H9 (cell line): ENCODE results near the gene SS18L1. TPM values are rescaled to one million over a fixed set of nuclear protein-coding genes. Genes with fewer than 3 reads are reported as not detected.

ENCODE experiments used
- DNase-seq: peaks from one replicate; pipeline ENCODE4 v3.0.0-alpha.2; 2017
- H2AFZ ChIP-seq: one replicate; pipeline ENCODE4 v1.6.1; 2013; ENCODE audit warnings: mild to moderate bottlenecking, low read length, control low read depth, moderate library complexity
- H2AK5ac ChIP-seq: 2 replicates; pipeline ENCODE4 v1.6.1; 2013; ENCODE audit warnings: low read length, control low read depth, mixed read lengths; ENCODE audit not compliant: insufficient read length
- H2BK120ac ChIP-seq: one replicate; pipeline ENCODE4 v1.6.1; 2013; ENCODE audit warnings: low read depth, mild to moderate bottlenecking, low read length, control low read depth, inconsistent platforms; ENCODE audit not compliant: poor library complexity, severe bottlenecking
- H2BK12ac ChIP-seq: 2 replicates; pipeline ENCODE4 v1.6.1; 2013; ENCODE audit warnings: low read length, control low read depth, mixed read lengths, low read depth; ENCODE audit not compliant: insufficient read length
- H2BK15ac ChIP-seq: 2 replicates; pipeline ENCODE4 v1.6.1; 2013; ENCODE audit warnings: low read depth, low read length, control low read depth
- H2BK20ac ChIP-seq: one replicate; pipeline ENCODE4 v1.6.1; 2013; ENCODE audit warnings: low read depth, mild to moderate bottlenecking, low read length, control low read depth, inconsistent platforms; ENCODE audit not compliant: poor library complexity, severe bottlenecking
- H2BK5ac ChIP-seq: 2 replicates; pipeline ENCODE4 v1.6.1; 2013; ENCODE audit warnings: low read length, control low read depth, mixed read lengths; ENCODE audit not compliant: insufficient read length
- H3K14ac ChIP-seq: 2 replicates; pipeline ENCODE4 v1.6.1; 2013; ENCODE audit warnings: low read length, control low read depth; ENCODE audit not compliant: insufficient read depth
- H3K18ac ChIP-seq: 2 replicates; pipeline ENCODE4 v1.6.1; 2013; ENCODE audit warnings: low read depth, mild to moderate bottlenecking, mixed read lengths, low read length, control low read depth; ENCODE audit not compliant: insufficient read length
- H3K23ac ChIP-seq: 2 replicates; pipeline ENCODE4 v1.6.1; 2013; ENCODE audit warnings: low read length, control low read depth, mixed read lengths, low read depth; ENCODE audit not compliant: insufficient read length
- H3K23me2 ChIP-seq: 2 replicates; pipeline ENCODE4 v1.6.1; 2013; ENCODE audit warnings: low read depth, mild to moderate bottlenecking, mixed read lengths, low read length, control low read depth; ENCODE audit not compliant: insufficient read length, poor library complexity, severe bottlenecking
- H3K27ac ChIP-seq: 2 replicates; pipeline ENCODE4 v1.5.1; 2013; ENCODE audit warnings: low read length, control low read depth, mixed read lengths, low read depth; ENCODE audit not compliant: insufficient read length
- H3K27me3 ChIP-seq: 2 replicates; pipeline ENCODE4 v1.6.1; 2013; ENCODE audit warnings: low read length, control low read depth, inconsistent platforms; ENCODE audit not compliant: insufficient read depth
- H3K4ac ChIP-seq: 2 replicates; pipeline ENCODE4 v1.6.1; 2013; ENCODE audit warnings: low read depth, mild to moderate bottlenecking, control low read depth, inconsistent platforms, low read length, moderate library complexity
- H3K4me1 ChIP-seq: 2 replicates; pipeline ENCODE4 v1.6.1; 2013; ENCODE audit warnings: low read length, control low read depth, inconsistent platforms; ENCODE audit not compliant: insufficient read depth
- H3K4me2 ChIP-seq: 2 replicates; pipeline ENCODE4 v1.6.1; 2013; ENCODE audit warnings: low read length, control low read depth, mixed read lengths; ENCODE audit not compliant: insufficient read length, insufficient read depth
- H3K56ac ChIP-seq: 2 replicates; pipeline ENCODE4 v1.6.1; 2013; ENCODE audit warnings: low read depth, mild to moderate bottlenecking, mixed read lengths, low read length, control low read depth; ENCODE audit not compliant: insufficient read length
- H3K79me1 ChIP-seq: 2 replicates; pipeline ENCODE4 v1.6.1; 2013; ENCODE audit warnings: low read depth, mild to moderate bottlenecking, moderate library complexity, low read length, control low read depth, inconsistent platforms; ENCODE audit not compliant: insufficient read depth, poor library complexity, severe bottlenecking
- H3K79me2 ChIP-seq: 2 replicates; pipeline ENCODE4 v1.6.1; 2013; ENCODE audit warnings: low read length, control low read depth, inconsistent platforms; ENCODE audit not compliant: insufficient read depth
- H3K9ac ChIP-seq: 2 replicates; pipeline ENCODE4 v1.6.1; 2013; ENCODE audit warnings: low read length, control low read depth, mixed read lengths; ENCODE audit not compliant: insufficient read length; ENCODE audit errors: extremely low read depth
- H3K9me3 ChIP-seq: one replicate; pipeline ENCODE4 v1.6.1; 2013; ENCODE audit warnings: low read depth, low read length, inconsistent platforms; ENCODE audit not compliant: control insufficient read depth
- H3T11ph ChIP-seq: one replicate; pipeline ENCODE4 v1.6.1; 2013; ENCODE audit warnings: mild to moderate bottlenecking, low read length, control low read depth, inconsistent platforms
- H4K20me1 ChIP-seq: one replicate; pipeline ENCODE4 v1.6.1; 2013; ENCODE audit not compliant: control insufficient read depth, insufficient read length, insufficient read depth
- H4K5ac ChIP-seq: 2 replicates; pipeline ENCODE4 v1.6.1; 2013; ENCODE audit warnings: low read depth, mild to moderate bottlenecking, mixed read lengths, low read length, control low read depth; ENCODE audit not compliant: insufficient read length
- H4K8ac ChIP-seq: replicated peaks from 2 replicates; pipeline ENCODE4 v1.6.1; 2013; ENCODE audit warnings: low read length, control low read depth, mixed read lengths, low read depth; ENCODE audit not compliant: insufficient read length
- H4K91ac ChIP-seq: 2 replicates; pipeline ENCODE4 v1.6.1; 2013; ENCODE audit warnings: low read depth, mild to moderate bottlenecking, moderate library complexity, mixed read lengths, low read length, control low read depth; ENCODE audit not compliant: insufficient read length
- H3K27ac Mint-ChIP-seq, 3 experiments: 2 replicates in 2 of 3; 3 replicates in 1 of 3; pipeline ENCODE4 v1.8.0; 2020 to 2021; ENCODE audit warnings: mixed read lengths in 3 of 3, mild to moderate bottlenecking in 1 of 3, moderate library complexity in 1 of 3
- H3K27me3 Mint-ChIP-seq: 2 replicates; pipeline ENCODE4 v1.8.0; 2021; ENCODE audit warnings: low read depth, mild to moderate bottlenecking, moderate library complexity, mixed read lengths
- H3K36me3 Mint-ChIP-seq, 3 experiments: 2 replicates in 2 of 3; 3 replicates in 1 of 3; pipeline ENCODE4 v1.8.0; 2020 to 2021; ENCODE audit warnings: low read depth in 3 of 3, mixed read lengths in 3 of 3; ENCODE audit not compliant: insufficient read depth in 1 of 3
- H3K4me1 Mint-ChIP-seq, 2 experiments: 2 replicates each; pipeline ENCODE4 v1.8.0; 2020; ENCODE audit warnings: mixed read lengths in 2 of 2
- H3K4me3 Mint-ChIP-seq, 2 experiments: 2 replicates in 1 of 2; 3 replicates in 1 of 2; pipeline ENCODE4 v1.8.0; 2020 to 2021; ENCODE audit warnings: mild to moderate bottlenecking in 2 of 2, mixed read lengths in 2 of 2, moderate library complexity in 1 of 2
- H3K9me3 Mint-ChIP-seq, 2 experiments: 2 replicates in 1 of 2; 3 replicates in 1 of 2; pipeline ENCODE4 v1.8.0; 2020; ENCODE audit warnings: mild to moderate bottlenecking in 2 of 2, mixed read lengths in 2 of 2, moderate library complexity in 1 of 2
- WGBS: extraction: QIAGEN DNeasy Blood & Tissue Kit; methylation state at CpG from one replicate; pipeline ENCODE4 v1.1.7; 2013; ENCODE audit warnings: missing lambda C conversion rate, low lambda C conversion rate, mixed read lengths; ENCODE audit not compliant: insufficient read length; ENCODE audit errors: extremely low coverage; 5-methylcytosine and 5-hydroxymethylcytosine counted together
- total RNA-seq: library from RNA; stranded (reverse); gene quantifications from 2 replicates; pipeline ENCODE4 v1.2.1, GENCODE V29; 2021
- TF ChIP-seq, protein P1 (sequence below): fragments of 200-600 bp; sonication (generic); conservative IDR thresholded peaks from 3 replicates; pipeline ENCODE4 v1.8.0; 2021; ENCODE audit warnings: antibody characterized with exemption, mild to moderate bottlenecking

The SS18L1 gene
- total RNA-seq, 1 experiment from 2014 or later: 22.2 TPM

DNA sequence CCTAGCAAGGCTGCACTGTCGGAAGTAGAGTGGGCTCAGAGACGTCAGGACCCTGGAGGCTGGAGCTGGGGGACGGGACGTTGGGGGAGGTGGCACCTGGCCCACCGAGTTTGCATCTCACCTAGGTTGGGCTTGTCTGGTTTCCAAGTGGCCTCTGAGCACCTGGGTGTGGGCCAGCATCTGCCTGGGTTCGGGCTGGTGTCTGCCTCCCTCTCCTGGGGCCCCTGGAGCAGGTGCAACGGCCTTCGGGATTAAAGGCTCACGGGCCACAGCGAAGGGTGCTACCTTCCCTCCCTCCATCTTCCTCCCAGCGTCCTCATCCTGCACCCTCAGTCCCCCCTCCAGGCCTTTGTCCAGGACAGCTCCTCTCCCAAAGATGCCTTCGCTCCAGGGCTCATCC lies 70.5 kb downstream of the SS18L1 start:
- no peak overlapping the region for H3K4me2 ChIP-seq
- no peak overlapping the region for H2AFZ ChIP-seq
- H3K27ac ChIP-seq: no peak overlapping the region
- no peaks in the 10 kb centered on the region for H3K9me3 Mint-ChIP-seq
- H3K4ac ChIP-seq: no peak overlapping the region
- no peak for DNase-seq
- H3K9ac ChIP-seq: no peak overlapping the region
- no peak overlapping the region for H3K27ac Mint-ChIP-seq
- H3K23me2 ChIP-seq: no peaks in the 10 kb centered on the region
- H3K4me1 Mint-ChIP-seq: peaks cover 9 to 24% of the 10 kb centered on the region in 2 experiments
- no peaks in the 10 kb centered on the region for H3K79me1 ChIP-seq
- no peak overlapping the region for H3K18ac ChIP-seq
- TF ChIP-seq, protein P1, sequence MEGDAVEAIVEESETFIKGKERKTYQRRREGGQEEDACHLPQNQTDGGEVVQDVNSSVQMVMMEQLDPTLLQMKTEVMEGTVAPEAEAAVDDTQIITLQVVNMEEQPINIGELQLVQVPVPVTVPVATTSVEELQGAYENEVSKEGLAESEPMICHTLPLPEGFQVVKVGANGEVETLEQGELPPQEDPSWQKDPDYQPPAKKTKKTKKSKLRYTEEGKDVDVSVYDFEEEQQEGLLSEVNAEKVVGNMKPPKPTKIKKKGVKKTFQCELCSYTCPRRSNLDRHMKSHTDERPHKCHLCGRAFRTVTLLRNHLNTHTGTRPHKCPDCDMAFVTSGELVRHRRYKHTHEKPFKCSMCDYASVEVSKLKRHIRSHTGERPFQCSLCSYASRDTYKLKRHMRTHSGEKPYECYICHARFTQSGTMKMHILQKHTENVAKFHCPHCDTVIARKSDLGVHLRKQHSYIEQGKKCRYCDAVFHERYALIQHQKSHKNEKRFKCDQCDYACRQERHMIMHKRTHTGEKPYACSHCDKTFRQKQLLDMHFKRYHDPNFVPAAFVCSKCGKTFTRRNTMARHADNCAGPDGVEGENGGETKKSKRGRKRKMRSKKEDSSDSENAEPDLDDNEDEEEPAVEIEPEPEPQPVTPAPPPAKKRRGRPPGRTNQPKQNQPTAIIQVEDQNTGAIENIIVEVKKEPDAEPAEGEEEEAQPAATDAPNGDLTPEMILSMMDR: no peak
- no peak overlapping the region for H2BK12ac ChIP-seq
- H3K14ac ChIP-seq: no peak overlapping the region
- H3K9me3 ChIP-seq: no peaks in the 10 kb centered on the region
- no peak overlapping the region for H2BK120ac ChIP-seq
- H2BK5ac ChIP-seq: no peak overlapping the region
- H2BK15ac ChIP-seq: no peak overlapping the region
- H3K27me3 ChIP-seq: peaks cover 12% of the 10 kb centered on the region; the same call in 1 of the 2 replicates
- H3T11ph ChIP-seq: no peak overlapping the region
- no peak overlapping the region for H3K23ac ChIP-seq
- no peak overlapping the region for H4K8ac ChIP-seq
- no peak overlapping the region for H2AK5ac ChIP-seq
- no peak overlapping the region for H3K56ac ChIP-seq
- no peaks in the 10 kb centered on the region for H3K36me3 Mint-ChIP-seq
- no peak overlapping the region for H2BK20ac ChIP-seq
- no peak overlapping the region for H4K5ac ChIP-seq
- H4K20me1 ChIP-seq: no peaks in the 10 kb centered on the region
- WGBS: no CpG with 5 or more reads among the region's 12 CpGs
- H3K4me1 ChIP-seq: no peaks in the 10 kb centered on the region
- H4K91ac ChIP-seq: no peak overlapping the region
- no peaks in the 10 kb centered on the region for H3K79me2 ChIP-seq
- H3K4me3 Mint-ChIP-seq: no peak overlapping the region
- H3K27me3 Mint-ChIP-seq: peaks cover 53% of the 10 kb centered on the region
